Osteoblast (primary cell): ENCODE data around the gene LRP1B. TPM values are rescaled to one million over a fixed set of nuclear protein-coding genes. Genes with fewer than 3 reads are reported as not detected.

Experiments used
- DNase-seq: peaks from one replicate; pipeline ENCODE4 v3.0.0; 2011; ENCODE audit warnings: low spot score, mixed read lengths; ENCODE audit not compliant: insufficient read length; ENCODE audit errors: missing footprints
- H2AFZ ChIP-seq: 2 replicates; pipeline ENCODE4 v1.6.0; 2011; ENCODE audit warnings: mild to moderate bottlenecking, low read length
- H3K27ac ChIP-seq: 2 replicates; pipeline ENCODE4 v1.5.1; 2011; ENCODE audit warnings: mild to moderate bottlenecking, low read depth, low read length, moderate library complexity
- H3K27me3 ChIP-seq: 2 replicates; pipeline ENCODE4 v1.6.0; 2012; ENCODE audit warnings: mild to moderate bottlenecking, control low read depth, inconsistent platforms, low read length, moderate library complexity; ENCODE audit not compliant: insufficient read depth
- H3K36me3 ChIP-seq: 2 replicates; pipeline ENCODE4 v1.5.1; 2011; ENCODE audit warnings: mild to moderate bottlenecking, low read length, control low read depth, moderate library complexity; ENCODE audit not compliant: insufficient read depth
- H3K4me1 ChIP-seq: 2 replicates; pipeline ENCODE4 v1.5.1; 2011; ENCODE audit warnings: mild to moderate bottlenecking, low read length, control low read depth, moderate library complexity; ENCODE audit not compliant: insufficient read depth
- H3K4me2 ChIP-seq: 2 replicates; pipeline ENCODE4 v1.6.0; 2011; ENCODE audit warnings: mild to moderate bottlenecking, low read length; ENCODE audit not compliant: insufficient read depth
- H3K4me3 ChIP-seq: fragments of 200-600 bp; sonication (generic); 3 replicates; pipeline ENCODE4 v1.5.1; 2012; ENCODE audit warnings: mild to moderate bottlenecking, low read length, inconsistent platforms; ENCODE audit not compliant: insufficient read depth
- H3K79me2 ChIP-seq: 2 replicates; pipeline ENCODE4 v1.6.0; 2012; ENCODE audit warnings: mild to moderate bottlenecking, low read length, control low read depth, inconsistent platforms; ENCODE audit not compliant: insufficient read depth
- H3K9me3 ChIP-seq: 2 replicates; pipeline ENCODE4 v1.5.1; 2011; ENCODE audit warnings: low read depth, low read length, control low read depth
- H4K20me1 ChIP-seq: 2 replicates; pipeline ENCODE4 v1.6.0; 2012; ENCODE audit warnings: mild to moderate bottlenecking, low read length, control low read depth; ENCODE audit not compliant: insufficient read depth
- total RNA-seq: library from RNA; depleted of rRNA; stranded (reverse); fragments of >200 nt; gene quantifications from 2 replicates; pipeline ENCODE4 v1.2.3, GENCODE V29; 2012
- TF ChIP-seq, protein P1 (sequence below): IDR thresholded peaks from 2 replicates; pipeline ENCODE4 v1.5.1; 2011; ENCODE audit warnings: mild to moderate bottlenecking, low read depth, low read length, moderate library complexity; ENCODE audit errors: extremely low read depth

LRP1B gene
- total RNA-seq, 1 donor, result not detected

DNA sequence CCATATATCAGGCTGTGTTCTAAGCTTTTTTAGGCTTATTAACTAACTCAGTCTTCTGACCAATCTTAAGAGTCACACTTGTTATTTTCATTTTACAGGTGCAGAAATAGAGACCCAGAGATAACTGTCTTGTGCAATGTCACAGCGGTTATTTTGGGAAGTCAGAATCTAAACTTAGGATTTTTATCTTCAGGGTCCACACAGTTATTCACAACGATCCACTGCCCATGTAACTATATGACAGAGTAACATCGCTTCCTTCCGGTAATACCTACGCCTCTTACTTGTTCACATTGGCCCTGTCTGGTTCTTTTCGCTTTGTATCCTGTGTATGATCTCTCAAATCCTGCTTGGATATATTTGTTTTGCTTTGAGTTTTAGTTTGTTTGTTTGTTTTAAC, 631.7 kb downstream of the LRP1B start:
- Histone ChIP-seq H3K4me3 (no peak overlapping the region), H3K27ac (no peak overlapping the region), H3K36me3 (no peaks in the 10 kb centered on the region), H3K79me2 (no peaks in the 10 kb centered on the region), H3K4me2 (no peak overlapping the region), H3K9me3 (no peaks in the 10 kb centered on the region), H3K4me1 (no peaks in the 10 kb centered on the region), H2AFZ (no peak overlapping the region), H3K27me3 (no peaks in the 10 kb centered on the region), H4K20me1 (no peaks in the 10 kb centered on the region)
- DNase-seq, result no peak
- TF ChIP-seq, protein P1, sequence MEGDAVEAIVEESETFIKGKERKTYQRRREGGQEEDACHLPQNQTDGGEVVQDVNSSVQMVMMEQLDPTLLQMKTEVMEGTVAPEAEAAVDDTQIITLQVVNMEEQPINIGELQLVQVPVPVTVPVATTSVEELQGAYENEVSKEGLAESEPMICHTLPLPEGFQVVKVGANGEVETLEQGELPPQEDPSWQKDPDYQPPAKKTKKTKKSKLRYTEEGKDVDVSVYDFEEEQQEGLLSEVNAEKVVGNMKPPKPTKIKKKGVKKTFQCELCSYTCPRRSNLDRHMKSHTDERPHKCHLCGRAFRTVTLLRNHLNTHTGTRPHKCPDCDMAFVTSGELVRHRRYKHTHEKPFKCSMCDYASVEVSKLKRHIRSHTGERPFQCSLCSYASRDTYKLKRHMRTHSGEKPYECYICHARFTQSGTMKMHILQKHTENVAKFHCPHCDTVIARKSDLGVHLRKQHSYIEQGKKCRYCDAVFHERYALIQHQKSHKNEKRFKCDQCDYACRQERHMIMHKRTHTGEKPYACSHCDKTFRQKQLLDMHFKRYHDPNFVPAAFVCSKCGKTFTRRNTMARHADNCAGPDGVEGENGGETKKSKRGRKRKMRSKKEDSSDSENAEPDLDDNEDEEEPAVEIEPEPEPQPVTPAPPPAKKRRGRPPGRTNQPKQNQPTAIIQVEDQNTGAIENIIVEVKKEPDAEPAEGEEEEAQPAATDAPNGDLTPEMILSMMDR, result no peak

DNA sequence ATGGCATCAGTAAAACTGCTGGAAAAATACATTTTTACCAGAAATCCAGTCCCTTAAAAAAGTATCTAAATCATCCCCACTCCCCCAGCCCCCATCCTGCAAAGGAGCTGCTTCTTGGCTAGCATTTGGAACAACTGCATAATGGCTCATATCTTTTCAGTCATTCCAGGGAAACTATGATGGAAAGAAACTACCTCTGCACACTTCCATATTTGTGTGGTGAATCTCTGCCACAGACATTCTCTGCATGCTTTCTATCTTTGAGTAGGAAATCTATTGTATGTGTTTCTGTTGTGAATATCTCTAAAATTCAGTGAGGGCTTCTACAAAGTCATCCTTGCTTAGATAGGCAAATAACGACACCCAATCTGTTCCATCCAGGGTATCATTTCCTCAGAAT, 632.3 kb downstream of the LRP1B start:
- no peak overlapping the region for H3K4me2 ChIP-seq
- H3K79me2 ChIP-seq, result no peaks in the 10 kb centered on the region
- no peak overlapping the region for H3K4me3 ChIP-seq
- no peak for DNase-seq
- H3K4me1 ChIP-seq, result no peaks in the 10 kb centered on the region
- H3K27ac ChIP-seq, result no peak overlapping the region
- peaks cover 4% of the 10 kb centered on the region for H3K9me3 ChIP-seq
- no peak overlapping the region for H2AFZ ChIP-seq
- TF ChIP-seq, protein P1, result no peak
- H3K27me3 ChIP-seq, result no peaks in the 10 kb centered on the region
- no peaks in the 10 kb centered on the region for H4K20me1 ChIP-seq
- H3K36me3 ChIP-seq, result no peaks in the 10 kb centered on the region

DNA sequence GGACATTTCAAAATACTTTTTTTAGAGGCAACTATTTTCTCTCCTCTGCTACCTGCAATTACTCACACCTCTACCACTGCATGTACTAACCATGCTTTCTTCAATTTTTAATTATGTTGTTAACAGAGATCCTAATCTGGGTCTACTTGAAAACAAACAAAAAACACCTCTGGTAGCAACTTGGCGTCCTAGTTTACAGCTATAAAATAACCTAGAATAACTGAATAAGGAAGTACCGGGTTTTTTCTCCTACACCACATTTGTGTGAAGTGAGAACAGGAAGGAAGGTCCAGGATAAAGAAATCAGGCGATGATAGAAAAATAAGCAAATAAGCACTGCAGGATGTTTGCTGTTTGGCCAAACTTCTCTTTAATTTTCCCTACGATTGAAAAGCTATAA, 633.5 kb downstream of the LRP1B start:
- H2AFZ ChIP-seq, result no peak overlapping the region
- no peaks in the 10 kb centered on the region for H3K4me1 ChIP-seq
- H3K9me3 ChIP-seq, result peaks cover 5% of the 10 kb centered on the region
- TF ChIP-seq, protein P1, result no peak
- DNase-seq, result no peak
- H3K79me2 ChIP-seq, result no peaks in the 10 kb centered on the region
- no peak overlapping the region for H3K4me3 ChIP-seq
- no peaks in the 10 kb centered on the region for H3K27me3 ChIP-seq
- no peak overlapping the region for H3K4me2 ChIP-seq
- no peak overlapping the region for H3K27ac ChIP-seq
- no peaks in the 10 kb centered on the region for H3K36me3 ChIP-seq
- no peaks in the 10 kb centered on the region for H4K20me1 ChIP-seq

DNA sequence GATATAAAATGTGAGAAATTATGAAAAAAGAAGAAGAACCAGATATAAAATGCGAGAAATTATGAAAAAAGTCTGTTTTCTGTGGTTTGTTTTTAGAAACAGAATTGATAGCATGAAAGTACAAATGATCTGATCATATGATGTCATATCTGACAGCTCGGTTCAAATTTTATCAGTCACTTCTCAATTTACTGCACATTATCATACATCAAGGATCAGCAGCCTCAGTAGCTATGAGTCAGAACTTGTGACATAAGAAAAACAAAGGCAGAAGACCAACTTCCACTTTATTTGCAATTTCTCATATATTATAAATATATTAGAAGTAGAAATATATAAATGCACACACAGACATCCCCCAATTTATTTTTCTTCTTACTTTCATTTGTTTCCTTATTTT, 634.0 kb downstream of the LRP1B start:
- DNase-seq, result no peak
- Histone ChIP-seq H3K36me3 (no peaks in the 10 kb centered on the region), H3K27me3 (no peaks in the 10 kb centered on the region), H3K4me3 (no peak overlapping the region), H3K4me2 (no peak overlapping the region), H2AFZ (no peak overlapping the region), H4K20me1 (no peaks in the 10 kb centered on the region), H3K4me1 (no peaks in the 10 kb centered on the region), H3K9me3 (peaks cover 5% of the 10 kb centered on the region), H3K79me2 (no peaks in the 10 kb centered on the region), H3K27ac (no peak overlapping the region)
- TF ChIP-seq, protein P1, result no peak
